ENCODE results near the gene STK38.

The STK38 gene

DNA sequence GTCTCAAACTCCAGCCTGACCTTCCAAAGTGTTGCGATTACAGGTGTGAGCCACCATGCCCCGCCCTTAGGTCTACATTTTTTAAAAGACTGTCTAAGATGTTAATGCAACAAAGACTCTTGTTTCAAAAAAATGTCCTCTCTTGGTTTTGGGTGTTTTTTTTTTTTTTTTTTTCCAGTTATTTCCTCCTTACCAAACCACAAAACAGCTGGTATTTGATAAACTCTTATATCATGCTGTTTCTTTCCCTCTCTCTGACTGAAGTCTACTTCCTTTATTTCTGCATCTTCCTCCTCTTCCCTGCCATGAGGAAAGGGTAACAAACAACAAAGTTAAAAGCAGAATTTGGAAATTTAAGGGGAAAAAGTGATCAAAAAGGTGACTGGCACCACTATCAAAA is 21.2 kb downstream of the STK38 start:
- Histone ChIP-seq H2AFZ (no peak overlapping the region), H3K9ac (no peak overlapping the region), H3K4me2 (ENCODE audit: low read length) (no peak overlapping the region), H3K4me1 (no peaks in the 10 kb centered on the region), H3K79me2 (peaks cover 3% of the 10 kb centered on the region), H3K27me3 (ENCODE audit: control insufficient read depth, insufficient read depth, low read length) (no peaks in the 10 kb centered on the region), H3K27ac (no peak overlapping the region), H3K36me3 (ENCODE audit: control insufficient read depth, insufficient read depth, low read length) (no peaks in the 10 kb centered on the region), H3K4me3 (ENCODE audit: low read depth, low read length) (no peak overlapping the region), H3K9me3 (ENCODE audit: control insufficient read depth, low read length) (no peaks in the 10 kb centered on the region)
- no peak for TF ChIP-seq CTCF (IDR thresholded peaks at IDR 0.05)

GRCh38 chr6:36525346-36525745 is 21.9 kb downstream of the STK38 start:
- Histone ChIP-seq H3K4me2 (ENCODE audit: low read length) (no peak overlapping the region), H3K79me2 (no peaks in the 10 kb centered on the region), H3K4me3 (ENCODE audit: low read depth, low read length) (no peak overlapping the region), H3K4me1 (no peaks in the 10 kb centered on the region), H3K27ac (no peak overlapping the region), H3K27me3 (ENCODE audit: control insufficient read depth, insufficient read depth, low read length) (no peaks in the 10 kb centered on the region), H3K9ac (no peak overlapping the region), H3K36me3 (ENCODE audit: control insufficient read depth, insufficient read depth, low read length) (no peaks in the 10 kb centered on the region), H2AFZ (no peak overlapping the region), H3K9me3 (ENCODE audit: control insufficient read depth, low read length) (no peaks in the 10 kb centered on the region)
- TF ChIP-seq CTCF (IDR thresholded peaks at IDR 0.05) = no peak

GRCh38 chr6:36524871-36525270 is 22.4 kb downstream of the STK38 start:
- H3K4me3 ChIP-seq (ENCODE audit: low read depth, low read length) = no peak overlapping the region
- H3K27ac ChIP-seq = no peak overlapping the region
- H3K9me3 ChIP-seq (ENCODE audit: control insufficient read depth, low read length) = no peaks in the 10 kb centered on the region
- TF ChIP-seq CTCF (IDR thresholded peaks at IDR 0.05) = no peak
- H3K9ac ChIP-seq = no peak overlapping the region
- no peak overlapping the region for H2AFZ ChIP-seq
- H3K4me1 ChIP-seq = no peaks in the 10 kb centered on the region
- H3K4me2 ChIP-seq (ENCODE audit: low read length) = no peak overlapping the region
- H3K36me3 ChIP-seq (ENCODE audit: control insufficient read depth, insufficient read depth, low read length) = no peaks in the 10 kb centered on the region
- H3K27me3 ChIP-seq (ENCODE audit: control insufficient read depth, insufficient read depth, low read length) = no peaks in the 10 kb centered on the region
- no peaks in the 10 kb centered on the region for H3K79me2 ChIP-seq

DNA sequence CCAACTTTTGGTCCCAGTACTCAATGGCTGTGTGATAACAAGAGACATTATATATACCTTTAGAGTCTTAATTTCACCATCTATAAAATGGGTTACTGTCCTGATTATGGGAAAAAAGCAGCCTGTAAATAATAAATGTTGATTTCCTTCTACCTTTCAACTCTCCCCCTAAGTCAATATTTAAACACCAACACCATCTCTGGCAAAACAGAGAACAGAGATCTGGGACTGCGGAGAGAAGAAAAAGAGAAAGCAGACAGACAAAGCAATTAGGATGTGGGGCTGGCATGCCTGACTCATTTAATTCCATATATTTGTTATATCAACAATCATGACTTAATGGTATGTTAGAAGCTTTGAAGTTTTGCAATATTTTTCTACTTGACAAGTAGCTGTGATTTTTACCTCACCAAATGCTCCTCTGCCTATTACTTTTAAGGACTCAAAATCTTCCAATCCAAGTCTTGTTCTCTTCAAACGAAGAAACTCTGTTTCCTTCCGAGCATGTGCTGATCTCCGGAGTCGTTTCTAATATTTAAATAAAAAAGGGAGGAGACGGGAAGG is 23.3 kb downstream of the STK38 start:
- no peaks in the 10 kb centered on the region for H3K79me2 ChIP-seq
- H3K36me3 ChIP-seq (ENCODE audit: control insufficient read depth, insufficient read depth, low read length) = no peaks in the 10 kb centered on the region
- no peaks in the 10 kb centered on the region for H3K9me3 ChIP-seq (ENCODE audit: control insufficient read depth, low read length)
- no peak overlapping the region for H3K9ac ChIP-seq
- no peak overlapping the region for H3K4me3 ChIP-seq (ENCODE audit: low read depth, low read length)
- no peak overlapping the region for H3K4me2 ChIP-seq (ENCODE audit: low read length)
- no peak overlapping the region for H3K27ac ChIP-seq
- no peaks in the 10 kb centered on the region for H3K4me1 ChIP-seq
- no peak for TF ChIP-seq CTCF (IDR thresholded peaks at IDR 0.05)
- no peak overlapping the region for H2AFZ ChIP-seq
- no peaks in the 10 kb centered on the region for H3K27me3 ChIP-seq (ENCODE audit: control insufficient read depth, insufficient read depth, low read length)

- no peaks in the 10 kb centered on the region for H3K36me3 ChIP-seq (ENCODE audit: control insufficient read depth, insufficient read depth, low read length)
- no peaks in the 10 kb centered on the region for H3K27me3 ChIP-seq (ENCODE audit: control insufficient read depth, insufficient read depth, low read length)
- H2AFZ ChIP-seq = no peak overlapping the region
- H3K9ac ChIP-seq = no peak overlapping the region
- no peak overlapping the region for H3K27ac ChIP-seq
- H3K9me3 ChIP-seq (ENCODE audit: control insufficient read depth, low read length) = no peaks in the 10 kb centered on the region
- H3K4me2 ChIP-seq (ENCODE audit: low read length) = no peak overlapping the region
- H3K4me3 ChIP-seq (ENCODE audit: low read depth, low read length) = no peak overlapping the region
- no peaks in the 10 kb centered on the region for H3K79me2 ChIP-seq
- no peaks in the 10 kb centered on the region for H3K4me1 ChIP-seq
- TF ChIP-seq CTCF (IDR thresholded peaks at IDR 0.05) = no peak
Measured at GRCh38 chr6:36523451-36523850, 23.8 kb downstream of the STK38 start.

Data from parathyroid adenoma (tissue), 2 donors.